ENCODE data around the gene SIGLEC14.
"Not testable (repeated sequence)": the region's sequence is repeated elsewhere in the genome, so short reads cannot be mapped to it uniquely, and the experiment has no call there.

SIGLEC14 gene

GRCh38 chr19:51668216-51668615, 21.6 kb upstream of the SIGLEC14 start:
- DNase-seq (ENCODE audit: low spot score), result no peak

GRCh38 chr19:51664997-51665396, 18.4 kb upstream of the SIGLEC14 start:
- no peak for DNase-seq (ENCODE audit: low spot score)

- no peak for DNase-seq (ENCODE audit: low spot score)
These were observed 17.5 kb upstream of the SIGLEC14 start for GRCh38 chr19:51664131-51664530.

- DNase-seq (ENCODE audit: low spot score), result no peak
These were observed 17.0 kb upstream of the SIGLEC14 start for GRCh38 chr19:51663650-51664049.

- peak; percentile 76 for DNase-seq (ENCODE audit: low spot score)
These were observed 14.5 kb upstream of the SIGLEC14 start for GRCh38 chr19:51660975-51661600.

GRCh38 chr19:51654783-51655182, 8.2 kb upstream of the SIGLEC14 start:
- no peak for DNase-seq (ENCODE audit: low spot score)

GRCh38 chr19:51653162-51653561, 6.5 kb upstream of the SIGLEC14 start:
- no peak for DNase-seq (ENCODE audit: low spot score)

- DNase-seq (ENCODE audit: low spot score), result no peak
These were observed 5.6 kb upstream of the SIGLEC14 start for GRCh38 chr19:51652266-51652665.

- DNase-seq (ENCODE audit: low spot score), result no peak
These were observed 4.7 kb upstream of the SIGLEC14 start for GRCh38 chr19:51651216-51651846.

GRCh38 chr19:51647318-51647717, 693 bp upstream of the SIGLEC14 start:
- DNase-seq (ENCODE audit: low spot score), result no peak

GRCh38 chr19:51644636-51645271, 1.9 kb downstream of the SIGLEC14 start:
- DNase-seq (ENCODE audit: low spot score), result no peak

- DNase-seq (ENCODE audit: low spot score), result no peak
These were observed 5.0 kb downstream of the SIGLEC14 start for GRCh38 chr19:51641648-51642047.

GRCh38 chr19:51640386-51640785, 6.2 kb downstream of the SIGLEC14 start:
- no peak for DNase-seq (ENCODE audit: low spot score)

- DNase-seq (ENCODE audit: low spot score), result no peak
These were observed 6.7 kb downstream of the SIGLEC14 start for GRCh38 chr19:51639916-51640315.

GRCh38 chr19:51637362-51637978, 9.2 kb downstream of the SIGLEC14 start:
- no peak for DNase-seq (ENCODE audit: low spot score)

GRCh38 chr19:51632126-51632525, 14.5 kb downstream of the SIGLEC14 start:
- DNase-seq (ENCODE audit: low spot score), result no peak

GRCh38 chr19:51630315-51630714, 16.3 kb downstream of the SIGLEC14 start, which contains the start of gene SIGLEC5:
TSS of gene SIGLEC5 (minus strand) at chr19:51630401. CDS start at chr19:51630335, 66 bp downstream.
- DNase-seq (ENCODE audit: low spot score), result not testable (repeated sequence)

GRCh38 chr19:51628153-51628939, 18.3 kb downstream of the SIGLEC14 start:
- DNase-seq (ENCODE audit: low spot score), result no peak

- no peak for DNase-seq (ENCODE audit: low spot score)
These were observed 19.0 kb downstream of the SIGLEC14 start for GRCh38 chr19:51627491-51628138.

GRCh38 chr19:51626675-51627074, 19.9 kb downstream of the SIGLEC14 start:
- DNase-seq (ENCODE audit: low spot score), result no peak

GRCh38 chr19:51621178-51621577, 25.4 kb downstream of the SIGLEC14 start:
- DNase-seq (ENCODE audit: low spot score), result no peak

- DNase-seq (ENCODE audit: low spot score), result no peak
These were observed 30.6 kb downstream of the SIGLEC14 start for GRCh38 chr19:51615991-51616390.

All from D341Med (cell line).